ENCODE data around the gene MAD1L1. TPM values are rescaled to one million over a fixed set of nuclear protein-coding genes. Genes with fewer than 3 reads are reported as not detected.

The MAD1L1 gene
- total and polyA plus RNA-seq, 2 of the 4 experiments (the other 2 are of a cell fraction), result 29.0 to 40.9 TPM

- no peak overlapping the region for H3K27ac ChIP-seq (ENCODE audit: insufficient read depth, low read length)
- dilution Hi-C loops (cut with HindIII; ENCODE audit: low sequenced_read_pairs, unreplicated experiment) (no loop called here), in situ Hi-C loops (cut with MboI; ENCODE audit: low sequenced_read_pairs) (no loop called here), intact Hi-C loops (cut with micrococcal nuclease) (no loop called here)
- no peak overlapping the region for H3K4me2 ChIP-seq (ENCODE audit: low read depth, low read length)
- TF ChIP-seq CEBPB (IDR thresholded peaks at IDR 0.05; ENCODE audit: low read depth, low read length), result no peak
- H2BK120ac ChIP-seq (ENCODE audit: low read depth, low read length), result no peak overlapping the region
- H2AK5ac ChIP-seq (ENCODE audit: low read depth, low read length), result no peak overlapping the region
- no peak overlapping the region for H2BK5ac ChIP-seq (ENCODE audit: low read depth, low read length, poor library complexity, severe bottlenecking)
- H4K5ac ChIP-seq (ENCODE audit: low read depth, low read length), result no peak overlapping the region
- ChIA-PET CTCF (no interaction called here), POLR2A (ENCODE audit: unreplicated experiment) (no interaction called here)
- H2AFZ ChIP-seq (replicated peaks; ENCODE audit: low read length, poor library complexity), result no peak overlapping the region
- 94% methylated on average over 6 of the region's 17 CpGs; no CpG with 5 or more reads in 1 of the 2 experiments for WGBS, 2 experiments (ENCODE audit: extremely low coverage in 2 of 2, insufficient read length in 1 of 2)
- H3K4me3 ChIP-seq (ENCODE audit: insufficient read depth, low read depth, low read length), result no peak overlapping the region
- no peaks in the 10 kb centered on the region; the same call in 1 of the 2 replicates for H3K36me3 ChIP-seq (ENCODE audit: control insufficient read depth, insufficient read depth, low read length)
- DNase-seq (no peak), ATAC-seq (ENCODE audit: low read depth) (no peak)
- no TSS peak for BruUV-seq (replicated peaks)
- H3K4ac ChIP-seq (ENCODE audit: low read depth, low read length), result no peak overlapping the region
- no peak overlapping the region for H2BK20ac ChIP-seq (ENCODE audit: low read depth, low read length)
- no peak overlapping the region for H2BK15ac ChIP-seq (ENCODE audit: low read depth, low read length)
- H3K27me3 ChIP-seq (ENCODE audit: control insufficient read depth, insufficient read depth, low read length), result no peaks in the 10 kb centered on the region
- no peak overlapping the region for H3K9ac ChIP-seq (ENCODE audit: low read depth, low read length)
- no peaks in the 10 kb centered on the region for H3K9me3 ChIP-seq (ENCODE audit: control insufficient read depth, insufficient read depth, low read length)
- no peak overlapping the region for H4K8ac ChIP-seq (ENCODE audit: low read depth in 2 of 2, low read length in 2 of 2)
- H3K4me1 ChIP-seq (ENCODE audit: control insufficient read depth, insufficient read depth, low read length), result no peaks in the 10 kb centered on the region
- H4K91ac ChIP-seq (ENCODE audit: insufficient read depth, low read depth, low read length), result no peak overlapping the region
- peak overlapping the region; percentile 45 for H2AK9ac ChIP-seq (replicated peaks; ENCODE audit: low read depth, low read length, poor library complexity)
- H3K14ac ChIP-seq (replicated peaks; ENCODE audit: low read depth, low read length), result no peak overlapping the region
- H3K9me1 ChIP-seq (ENCODE audit: insufficient read depth, low read length), result no peaks in the 10 kb centered on the region; the same call in 1 of the 2 replicates
- H3K23ac ChIP-seq (ENCODE audit: low read depth, low read length), result no peak overlapping the region
- no peaks in the 10 kb centered on the region for H4K20me1 ChIP-seq (ENCODE audit: insufficient read depth, low read length)
- 0 out of 4 replicates have a peak, but pooled peaks cover 0 to 4% of the 10 kb centered on the region in 2 experiments for H3K79me1 ChIP-seq (ENCODE audit: low read depth in 1 of 2, low read length in 2 of 2)
- H3K18ac ChIP-seq (ENCODE audit: low read depth, low read length), result no peak overlapping the region
- H3K56ac ChIP-seq (ENCODE audit: extremely low read depth, insufficient read depth, low read length), result no peak overlapping the region
Measured at GRCh38 chr7:1988533-1988930, 244.2 kb downstream of the MAD1L1 start.
